SU-DHL-6 (cell line): ENCODE measurements around the gene C15orf40.

ENCODE experiments used
- CTCF ChIP-seq: fragments of 200-600 bp; sonication (generic); IDR thresholded peaks from one replicate; pipeline ENCODE4 v1.5.1; 2017; ENCODE audit warnings: antibody characterized with exemption, mild to moderate bottlenecking, low read length, moderate library complexity; ENCODE audit not compliant: insufficient read depth, poor library complexity, severe bottlenecking
- EZH2phosphoT487 ChIP-seq: fragments of 200-600 bp; sonication (generic), shearing (Covaris generic); conservative IDR thresholded peaks from 2 replicates; pipeline ENCODE4 v1.6.1; 2018; ENCODE audit warnings: mild to moderate bottlenecking, antibody characterized with exemption, low read length, moderate library complexity, mixed read lengths

- TF ChIP-seq EZH2phosphoT487, result no peak
- TF ChIP-seq CTCF, result no peak
These were observed 41.7 kb upstream of the C15orf40 start for GRCh38 chr15:83053151-83053550.
